GM19238 (cell line): ENCODE measurements around the gene ENOX1.

Experiments used
- DNase-seq: peaks from one replicate; pipeline ENCODE4 v3.0.0; 2011; ENCODE audit warnings: low spot score; ENCODE audit not compliant: insufficient read length

The ENOX1 gene

DNA sequence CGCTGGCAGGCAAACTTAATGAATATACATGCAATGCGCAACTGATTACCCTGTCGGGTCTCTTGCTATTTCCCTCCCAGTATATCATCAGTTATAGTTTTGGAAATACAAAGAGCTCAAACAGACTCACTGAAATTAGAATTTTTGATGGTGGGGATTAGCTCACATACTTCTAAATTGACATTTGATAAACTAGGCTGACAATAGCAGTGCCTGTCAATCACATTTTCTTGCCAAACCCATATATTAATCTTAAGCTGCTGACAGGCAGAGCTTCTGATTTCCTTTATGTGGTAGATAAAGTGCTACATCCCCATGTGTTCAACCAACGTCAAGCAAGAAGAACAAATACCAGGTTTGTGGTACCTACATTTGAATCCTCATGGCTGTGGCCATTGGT, 521.7 kb downstream of the ENOX1 start:
- DNase-seq = no peak

DNA sequence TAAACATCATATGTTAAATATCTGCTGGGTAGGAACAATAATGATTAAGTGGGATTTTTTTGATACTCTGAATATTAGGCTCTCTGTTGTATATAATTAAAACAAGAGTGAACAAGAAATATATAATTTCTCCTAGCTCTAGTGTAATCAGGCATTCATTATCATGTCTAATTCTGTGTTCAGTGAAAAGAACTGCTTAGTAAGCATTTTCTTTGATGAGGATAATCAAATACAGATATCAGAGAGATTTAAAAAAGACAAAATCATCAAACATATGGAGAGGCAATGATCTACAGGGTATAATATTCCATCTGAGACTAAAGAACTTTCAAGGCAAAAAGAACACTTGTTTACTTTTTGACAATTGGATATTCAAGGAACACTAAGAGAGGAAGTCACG, 522.3 kb downstream of the ENOX1 start:
- DNase-seq = no peak

DNA sequence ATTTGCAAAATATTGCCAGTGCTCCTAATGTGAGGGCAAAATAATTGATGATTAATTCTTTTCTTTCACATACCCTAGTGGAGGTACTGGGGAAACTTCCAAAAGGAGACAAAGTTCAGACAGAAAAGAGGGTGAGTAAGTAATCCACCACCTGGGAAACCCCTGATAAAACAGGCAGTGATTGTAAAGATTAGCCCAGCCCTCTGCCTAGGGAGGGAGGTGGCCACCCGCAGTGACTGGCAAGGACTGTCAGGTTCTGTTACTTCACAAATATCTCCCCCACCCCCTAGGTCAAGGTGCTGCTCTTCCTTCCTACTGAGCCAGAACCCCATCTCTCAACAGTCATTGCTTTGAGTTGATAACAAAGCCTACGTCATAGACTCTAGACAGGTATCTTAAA, 523.7 kb downstream of the ENOX1 start:
- no peak for DNase-seq

DNA sequence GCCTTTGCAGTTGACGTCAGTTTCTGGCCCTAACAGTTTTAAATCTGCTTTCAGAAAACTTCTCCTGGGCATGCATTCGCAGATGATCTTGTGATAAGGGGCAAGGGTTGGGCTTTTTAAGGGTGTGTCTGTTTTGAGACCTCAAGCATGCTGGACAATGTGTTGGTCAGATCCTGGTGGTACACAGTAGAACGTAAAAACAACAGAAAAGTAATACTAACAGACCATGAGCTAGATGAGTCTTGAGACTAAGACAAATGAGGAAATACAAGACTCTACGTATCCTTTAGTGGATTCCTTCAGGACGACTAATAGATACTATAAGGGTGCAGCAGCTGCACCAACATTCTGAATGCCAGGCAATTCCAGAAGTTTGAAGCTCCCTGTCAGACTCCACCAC, 525.8 kb downstream of the ENOX1 start:
- DNase-seq = no peak

DNA sequence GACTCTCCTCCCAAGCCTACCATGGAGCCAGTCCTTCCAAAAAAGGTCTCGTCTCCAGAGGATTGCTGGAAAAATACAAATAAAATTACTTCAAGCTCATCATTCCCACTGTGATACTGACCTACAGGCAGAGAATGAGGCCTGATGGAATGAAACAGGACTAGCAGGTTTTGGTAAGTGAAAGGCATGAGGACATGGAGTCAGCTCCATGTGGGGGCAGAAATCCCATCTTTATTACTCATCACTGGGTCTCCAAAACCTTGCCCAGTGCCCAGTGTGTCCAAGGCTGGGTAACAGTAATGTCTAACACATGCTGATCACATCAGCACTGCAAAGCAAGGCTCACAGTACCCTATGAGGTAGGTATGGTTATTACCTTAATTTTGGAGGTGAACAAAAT, 528.0 kb downstream of the ENOX1 start:
- DNase-seq = no peak

DNA sequence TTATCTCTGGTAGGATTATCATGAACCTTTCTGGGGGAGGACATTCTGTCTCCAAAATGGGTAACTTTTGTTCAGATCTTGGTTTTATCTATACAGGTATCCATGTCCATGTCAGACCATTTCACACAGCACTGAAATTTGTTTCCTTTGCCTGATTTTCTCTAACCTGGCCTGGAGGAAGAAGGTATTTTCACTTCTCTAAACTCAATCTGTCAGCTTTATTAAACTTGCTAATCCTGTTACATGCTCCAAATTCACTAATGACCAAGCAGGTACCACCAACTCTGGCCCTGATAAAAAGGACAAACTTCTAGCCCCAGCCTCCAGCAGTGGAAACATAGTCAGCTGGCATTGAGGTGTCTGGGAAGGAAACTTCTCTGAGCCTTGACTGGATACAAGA, 529.0 kb downstream of the ENOX1 start:
- DNase-seq = no peak

DNA sequence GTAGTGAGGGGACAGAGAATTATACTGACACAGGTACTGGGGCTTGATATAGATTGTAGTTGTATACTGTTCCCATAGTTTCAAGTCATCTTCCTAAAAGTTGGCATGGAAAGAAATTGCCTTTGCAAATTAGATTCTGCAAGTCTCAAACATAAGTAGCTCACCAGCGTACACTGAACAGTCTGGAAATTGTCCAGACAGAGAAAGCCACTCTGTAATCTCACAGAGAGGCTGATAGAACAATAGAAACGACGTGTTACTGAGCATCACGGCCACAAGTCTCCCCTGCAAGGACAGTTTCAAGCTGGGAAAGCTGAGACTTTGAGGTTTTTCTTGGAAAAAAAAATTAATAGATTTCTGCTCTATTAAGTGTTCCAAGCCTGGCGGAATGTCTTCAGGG, 534.8 kb downstream of the ENOX1 start:
- DNase-seq = no peak

DNA sequence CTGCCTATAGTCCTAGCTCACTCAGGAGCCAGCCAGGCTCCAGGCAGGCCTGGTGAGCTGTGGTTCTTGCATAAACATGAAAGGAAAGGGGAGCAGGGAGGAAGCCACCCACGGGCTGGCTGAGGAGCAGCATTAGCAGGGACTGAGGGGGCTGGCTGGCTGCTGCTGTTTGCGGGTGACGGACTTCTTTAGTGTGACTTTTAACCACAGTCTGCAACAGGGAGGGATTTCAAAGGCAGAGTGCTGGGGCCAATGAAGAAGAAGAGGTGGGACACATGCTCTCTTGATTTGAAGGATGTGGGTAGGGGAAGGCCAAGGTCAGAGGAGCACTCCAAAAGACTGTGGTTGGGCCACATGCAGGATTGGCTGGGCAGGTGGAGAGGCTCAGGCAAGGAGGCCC, 540.4 kb downstream of the ENOX1 start:
- no peak for DNase-seq

DNA sequence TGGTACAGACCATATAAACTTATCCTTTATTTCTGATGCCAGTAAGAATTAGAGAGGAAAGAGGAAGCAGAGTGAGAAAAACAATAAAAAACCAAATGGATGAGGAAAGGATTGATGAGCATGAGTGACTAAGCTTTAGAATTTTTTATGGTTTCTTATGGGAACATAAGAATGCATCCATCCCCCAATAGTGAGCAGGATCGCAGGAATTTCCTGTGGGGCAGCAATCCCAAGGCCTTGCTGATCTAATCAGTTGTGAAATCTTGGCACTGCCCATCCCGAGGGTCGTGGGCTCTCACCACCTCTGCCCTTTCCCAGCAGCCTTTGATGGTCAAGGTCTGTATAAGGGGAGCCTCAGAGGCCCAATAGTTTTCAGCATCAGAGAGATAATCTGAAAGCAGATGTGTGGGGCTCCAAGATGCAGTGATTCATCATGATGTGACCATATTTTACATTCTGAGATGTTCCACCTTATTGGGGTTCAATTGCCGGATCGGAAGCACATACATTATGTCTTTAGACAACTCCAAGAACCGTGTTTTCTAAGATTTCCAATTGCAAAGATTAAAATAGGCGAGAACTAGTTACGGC, 541.3 kb downstream of the ENOX1 start:
- DNase-seq = no peak

DNA sequence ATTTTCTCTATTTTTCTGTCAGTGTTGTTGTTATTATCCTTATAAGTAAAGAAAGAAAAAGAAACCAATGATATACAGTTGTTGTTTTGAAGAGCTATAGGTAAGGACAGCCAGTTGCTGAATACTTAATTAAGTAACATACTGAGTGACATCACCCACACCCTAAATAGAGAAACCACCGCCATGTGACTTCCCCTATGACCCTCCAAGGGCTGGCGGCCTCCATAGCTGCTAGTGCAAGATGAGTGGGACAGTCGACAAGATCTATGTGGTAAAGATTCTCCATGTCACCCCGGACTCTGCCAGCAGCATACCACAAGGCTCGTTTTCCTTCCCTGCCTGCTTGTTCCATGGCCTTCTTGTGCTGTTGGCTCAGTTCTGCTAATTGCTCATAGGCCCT, 542.3 kb downstream of the ENOX1 start:
- no peak for DNase-seq

DNA sequence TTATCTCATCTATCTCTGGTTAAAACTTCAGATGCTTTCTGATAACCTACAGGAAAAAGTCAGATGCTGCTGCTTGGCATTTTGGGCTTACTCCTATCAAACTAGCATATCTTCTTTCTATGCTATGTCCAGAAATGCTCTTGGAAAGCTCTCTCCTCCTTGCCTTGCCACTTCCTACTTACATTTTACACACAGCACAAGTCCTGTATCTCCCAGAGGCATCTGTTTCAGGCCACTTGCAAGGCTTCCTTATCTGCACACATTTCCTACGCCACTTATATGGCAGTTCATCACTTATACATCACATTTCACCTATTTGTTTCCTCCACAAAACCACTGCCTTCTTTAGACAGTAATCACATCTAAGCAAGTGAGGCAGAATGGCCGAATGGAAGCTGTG, 543.1 kb downstream of the ENOX1 start:
- DNase-seq = no peak

DNA sequence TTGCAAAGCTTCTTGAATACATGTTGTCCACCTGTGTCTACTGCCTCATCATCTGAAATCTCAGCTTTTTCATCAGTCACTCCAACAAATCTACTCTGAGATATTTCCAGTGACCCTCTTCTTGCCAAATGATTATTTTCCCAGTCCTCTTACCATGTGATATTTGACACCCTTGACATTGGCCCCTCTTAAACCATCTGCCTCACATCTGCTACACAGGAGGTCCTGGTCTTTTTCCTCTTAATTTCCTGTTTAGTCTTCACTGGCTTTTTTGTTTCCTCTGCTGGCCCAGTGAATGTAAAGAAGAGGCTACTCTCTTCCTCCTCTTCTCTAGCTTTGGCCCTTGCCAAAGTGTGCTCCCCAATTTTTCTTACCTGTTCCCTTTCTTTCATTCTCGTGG, 544.7 kb downstream of the ENOX1 start:
- no peak for DNase-seq

DNA sequence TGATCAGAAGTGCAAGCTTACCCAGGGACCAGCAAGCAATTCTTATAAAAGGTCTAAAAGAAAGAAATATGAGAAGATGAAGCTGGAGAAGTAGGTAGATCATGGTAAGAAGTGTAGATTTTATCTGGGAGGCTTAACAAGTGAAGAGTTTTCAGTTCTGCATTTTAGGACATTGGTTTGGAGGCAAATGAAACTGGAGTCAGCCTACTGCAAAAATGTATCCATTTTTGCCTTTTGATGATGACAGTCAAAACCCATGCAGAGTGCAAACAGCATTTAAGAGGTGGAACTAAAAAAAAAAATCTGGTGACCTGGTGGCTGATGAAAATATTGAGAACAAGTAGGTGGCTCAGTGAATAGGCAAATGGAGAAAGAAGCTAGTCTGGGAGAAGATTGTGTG, 546.5 kb downstream of the ENOX1 start:
- peak; percentile 33 for DNase-seq

DNA sequence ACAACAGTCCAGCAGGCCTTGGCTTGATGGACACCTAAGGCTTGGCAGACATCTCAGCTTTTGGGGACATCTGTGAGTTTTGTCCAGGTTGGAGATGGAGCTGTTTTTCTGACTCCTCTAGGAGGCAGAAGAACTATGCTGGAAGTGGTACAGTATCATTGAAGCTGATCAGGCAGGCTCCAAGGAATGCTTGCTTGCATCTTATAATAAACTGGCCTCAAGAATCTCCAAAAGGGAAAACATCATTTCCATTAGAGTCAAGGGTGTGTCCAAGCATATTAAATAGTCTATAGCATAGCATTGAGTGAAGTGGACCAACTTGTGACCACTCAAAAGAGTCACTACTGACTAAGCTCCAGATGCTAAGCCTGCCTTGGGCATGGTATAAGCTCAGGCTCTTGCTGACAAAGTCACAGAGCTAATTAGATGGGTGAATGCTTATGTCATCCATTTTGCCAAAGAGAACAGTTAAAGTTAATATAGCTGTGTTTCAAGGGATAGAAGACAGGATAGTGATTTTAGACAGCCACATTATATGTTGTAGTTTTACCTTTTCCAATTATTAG, 547.4 kb downstream of the ENOX1 start:
- no peak for DNase-seq

DNA sequence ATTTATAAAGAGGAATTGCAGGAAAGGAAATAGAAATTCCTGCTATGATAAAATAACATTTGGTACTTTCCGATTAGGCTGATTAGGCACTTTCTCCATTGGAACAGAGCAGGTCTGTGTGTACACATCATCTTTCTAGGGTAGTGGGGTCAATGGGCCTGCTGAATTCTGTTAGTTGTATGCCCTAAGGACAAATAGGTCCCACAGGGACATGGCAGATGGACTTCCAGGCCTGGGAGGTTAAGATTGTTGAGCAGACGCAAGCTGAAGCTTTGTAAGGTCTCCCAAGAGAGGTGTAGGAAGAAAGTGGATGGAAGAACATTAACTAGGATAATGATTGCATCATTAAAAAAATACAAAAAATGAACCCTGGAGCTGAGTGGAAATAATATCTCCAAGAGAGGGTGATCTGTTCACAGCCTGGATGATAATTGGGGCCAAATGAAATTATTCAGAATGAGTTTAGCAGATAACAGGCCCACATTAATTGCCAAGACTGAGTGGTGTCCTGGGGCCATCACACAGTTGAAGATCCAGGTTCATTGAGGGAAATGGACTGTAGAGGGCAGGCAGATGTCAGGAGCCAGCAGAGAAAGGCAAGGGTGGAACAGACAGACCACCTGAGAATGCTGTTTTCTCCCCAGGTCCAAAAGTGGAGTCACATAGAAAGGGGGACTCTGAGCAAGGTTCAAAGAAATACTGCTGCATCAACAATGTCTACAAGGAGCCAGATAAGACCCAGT, 548.3 kb downstream of the ENOX1 start:
- no peak for DNase-seq

DNA sequence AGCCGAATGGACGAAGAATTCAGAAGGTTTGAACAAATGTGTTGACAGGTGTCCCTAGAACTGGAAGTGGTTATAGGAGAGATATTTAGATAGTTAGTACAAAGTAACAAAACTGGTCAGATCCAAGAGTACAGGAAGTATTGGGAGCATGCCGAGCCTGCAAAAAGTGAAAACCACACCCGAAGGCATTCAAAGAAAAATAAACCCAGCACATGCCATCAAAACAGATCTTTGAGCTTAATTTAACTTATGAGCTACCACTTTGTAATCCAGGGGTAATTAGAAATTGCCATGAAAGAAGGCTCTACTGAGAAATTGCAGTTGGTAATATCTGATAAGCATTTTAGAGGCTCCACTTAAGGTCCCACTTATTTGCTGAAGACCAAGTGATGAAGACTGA, 549.2 kb downstream of the ENOX1 start:
- no peak for DNase-seq

DNA sequence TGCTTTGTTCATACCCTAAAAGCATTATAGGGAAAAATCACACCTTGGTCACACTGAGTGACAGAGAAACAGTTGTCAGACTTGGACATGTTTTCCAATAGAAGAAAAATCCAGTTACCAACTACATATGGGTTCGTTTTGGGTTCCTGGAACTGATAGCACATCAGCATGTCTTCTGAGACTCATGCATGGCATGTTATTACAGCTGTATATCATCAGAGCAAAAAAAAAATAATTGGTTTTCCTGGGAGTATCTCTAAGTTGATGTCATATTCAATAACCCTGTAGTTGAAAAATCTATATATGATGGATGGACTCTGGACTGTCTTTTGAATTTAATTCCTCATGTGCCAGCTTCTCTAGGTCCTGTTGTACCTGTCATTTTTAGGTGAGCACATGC, 551.7 kb downstream of the ENOX1 start:
- no peak for DNase-seq

DNA sequence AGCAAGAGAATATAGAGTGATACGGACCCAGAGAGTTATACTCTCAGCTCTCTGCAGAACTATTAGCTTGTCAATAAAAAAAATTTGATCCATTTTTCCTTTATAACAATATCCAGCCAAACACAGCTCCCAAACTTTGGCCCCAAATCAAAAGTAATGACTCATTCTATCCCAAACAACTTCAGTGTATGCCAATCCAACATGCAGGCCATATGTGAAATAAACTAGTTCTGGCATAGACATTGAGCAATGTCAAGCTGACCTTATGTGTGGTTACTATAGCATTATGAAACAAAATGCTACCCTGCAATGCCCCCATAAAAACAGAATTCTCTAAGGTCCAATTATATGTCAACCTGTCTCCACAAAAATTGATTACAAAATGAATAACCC, 553.9 kb downstream of the ENOX1 start:
- DNase-seq = no peak

DNA sequence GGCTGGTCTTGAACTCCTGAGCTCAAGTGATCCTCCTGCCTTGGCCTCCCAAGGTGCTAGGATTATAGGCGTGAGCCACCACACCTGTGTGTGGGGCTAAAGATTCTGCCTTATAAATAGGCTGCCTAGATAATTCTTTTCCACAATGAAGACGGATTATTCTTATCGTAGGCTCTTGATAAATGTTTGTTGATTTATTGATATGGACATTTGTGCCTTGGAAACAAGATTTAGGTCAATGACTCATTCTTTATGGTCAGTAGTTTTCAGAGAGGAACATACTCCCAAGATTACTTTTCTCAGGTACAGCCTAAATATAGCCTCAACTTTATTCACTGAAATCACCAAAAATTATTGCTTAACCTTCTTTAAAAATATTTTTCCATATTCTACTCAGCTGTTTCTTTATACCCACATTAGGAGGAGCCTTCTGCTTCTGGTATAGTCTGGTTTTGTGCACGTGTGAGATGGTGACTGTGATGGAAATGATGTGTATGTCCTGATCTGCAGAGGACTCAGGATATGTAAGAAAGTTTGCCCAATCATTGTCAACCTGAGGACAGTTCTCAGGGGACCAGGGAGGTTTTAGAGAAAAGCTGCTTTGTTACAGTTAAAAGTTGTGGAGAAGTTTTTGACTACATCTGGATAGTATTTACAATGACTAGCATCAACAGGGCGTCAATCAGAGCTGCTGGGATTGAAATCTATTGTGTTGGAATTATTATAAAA, 554.5 kb downstream of the ENOX1 start:
- no peak for DNase-seq

DNA sequence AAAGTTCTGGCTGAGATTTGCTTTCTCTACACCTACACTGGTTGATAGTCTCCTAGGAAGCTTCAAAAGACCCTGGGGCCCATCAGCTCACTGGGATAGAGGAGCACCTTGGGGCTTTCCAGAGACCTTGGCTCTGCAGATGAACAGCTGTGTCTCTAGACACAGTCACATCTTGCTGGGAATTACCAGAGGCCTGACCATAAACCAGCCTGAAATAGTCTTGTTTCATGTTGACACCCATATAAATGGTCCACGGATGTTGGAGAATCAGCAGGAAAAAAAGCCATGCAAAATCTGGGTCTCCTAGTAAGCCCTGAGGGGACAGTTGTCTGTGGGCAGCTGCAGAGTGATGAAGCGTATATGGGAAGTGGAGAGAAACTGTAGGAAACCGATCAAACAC, 555.8 kb downstream of the ENOX1 start:
- no peak for DNase-seq

DNA sequence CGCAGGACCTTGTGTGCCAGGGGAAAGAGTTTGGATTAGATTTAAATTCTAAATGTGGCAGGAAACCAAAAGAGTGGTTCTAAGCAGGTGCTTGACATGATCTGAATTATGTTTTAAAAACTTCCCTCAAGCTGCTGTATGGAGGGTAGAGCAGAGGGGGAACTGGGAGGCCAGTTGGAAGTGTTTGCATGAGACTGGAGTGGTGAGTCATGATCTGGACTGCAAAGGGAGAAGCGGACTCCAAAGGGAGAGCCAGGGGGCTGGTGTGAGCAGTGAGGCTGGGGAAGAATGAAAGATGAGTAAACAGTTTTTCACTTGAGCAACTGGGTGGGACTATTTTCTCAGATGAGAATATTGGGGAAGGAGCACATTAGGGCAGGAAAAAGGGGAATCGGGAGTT, 557.3 kb downstream of the ENOX1 start:
- DNase-seq = no peak

DNA sequence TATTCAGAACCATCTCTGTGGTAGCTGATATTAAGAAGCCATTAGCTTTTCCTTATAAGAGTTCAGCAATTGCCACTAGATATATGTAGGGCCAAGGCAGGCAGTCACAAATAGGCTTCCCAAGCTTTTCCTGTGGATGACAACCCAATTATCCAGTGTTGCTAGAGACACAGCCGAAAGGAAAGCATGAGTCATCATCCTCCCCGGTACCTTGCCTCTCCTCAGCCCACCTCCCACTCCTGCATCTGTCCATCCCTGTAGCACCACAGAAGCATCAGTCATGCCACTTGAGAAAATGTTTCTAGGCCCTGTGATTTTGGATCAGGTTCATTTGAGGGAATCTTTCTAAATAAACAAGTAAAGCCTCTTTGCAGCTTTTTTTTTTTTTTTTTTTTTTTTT, 559.1 kb downstream of the ENOX1 start:
- no peak for DNase-seq

DNA sequence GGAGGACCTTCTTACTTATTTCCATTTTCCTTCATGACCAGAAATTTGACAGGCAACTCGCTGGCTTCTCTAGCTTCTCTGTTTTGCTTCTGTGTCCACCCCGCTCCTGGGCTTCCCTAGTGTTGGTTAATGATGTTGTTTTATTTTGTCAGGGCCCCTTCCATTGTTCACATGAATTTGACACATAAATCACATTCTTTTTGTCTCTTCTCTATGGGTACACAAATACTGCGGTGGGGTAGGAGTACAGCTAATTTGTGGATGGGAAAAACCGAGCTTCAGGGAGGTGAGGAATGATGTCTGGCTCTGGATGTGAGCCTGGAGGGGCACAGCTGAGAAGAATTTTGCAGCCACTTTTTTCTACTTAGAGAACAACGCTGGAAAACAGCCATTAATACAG, 563.6 kb downstream of the ENOX1 start:
- no peak for DNase-seq
